Lower leg skin (tissue), 3 donors: ENCODE results near the gene GSE1.

Source experiments
- POLR2A ChIP-seq, 2 donors: fragments of 450-650 bp; IDR thresholded peaks; one replicate each; pipeline ENCODE4 v1.6.1; 2016 to 2017; ENCODE audit warnings: antibody characterized with exemption in 2 of 2, mild to moderate bottlenecking in 1 of 2, moderate library complexity in 1 of 2
- TF ChIP-seq, protein P1 (sequence below), 3 donors: fragments of 450-650 bp; IDR thresholded peaks; one replicate each; pipeline ENCODE4 v1.5.1; 2016; ENCODE audit warnings: antibody characterized with exemption in 3 of 3, mild to moderate bottlenecking in 3 of 3, moderate library complexity in 2 of 3

DNA sequence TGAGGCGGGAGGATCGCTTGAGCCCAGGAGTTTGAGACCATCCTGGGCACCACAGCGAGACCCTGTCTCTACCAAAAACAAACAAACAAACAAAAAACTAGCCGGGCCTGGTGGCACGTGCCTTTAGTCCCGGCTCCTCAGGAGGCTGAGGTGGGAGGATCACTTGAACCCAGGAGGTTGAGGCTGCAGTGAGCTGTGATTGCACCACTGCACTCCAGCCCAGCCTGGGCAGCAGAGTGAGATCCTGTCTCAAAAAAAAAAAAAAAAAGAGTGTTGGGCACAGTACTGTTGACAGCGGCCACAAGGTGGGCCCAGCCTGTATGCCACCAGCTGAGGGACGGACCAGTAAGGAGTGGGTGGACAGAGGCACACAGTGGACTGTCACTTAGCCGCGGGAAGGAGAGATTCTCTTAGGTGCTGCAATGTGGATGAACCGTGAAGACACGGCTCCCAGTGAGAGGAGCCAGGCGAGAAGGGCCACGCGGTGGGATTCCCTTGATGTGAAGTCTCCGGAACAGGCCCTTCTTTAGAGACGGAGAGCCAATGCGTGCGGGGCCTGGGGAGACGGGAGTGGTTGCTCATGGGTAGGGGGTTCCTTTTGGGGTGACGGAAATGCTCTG is 31.1 kb downstream of the GSE1 start:
- TF ChIP-seq POLR2A (IDR thresholded peaks at IDR 0.05), result no peak
- TF ChIP-seq, protein P1, sequence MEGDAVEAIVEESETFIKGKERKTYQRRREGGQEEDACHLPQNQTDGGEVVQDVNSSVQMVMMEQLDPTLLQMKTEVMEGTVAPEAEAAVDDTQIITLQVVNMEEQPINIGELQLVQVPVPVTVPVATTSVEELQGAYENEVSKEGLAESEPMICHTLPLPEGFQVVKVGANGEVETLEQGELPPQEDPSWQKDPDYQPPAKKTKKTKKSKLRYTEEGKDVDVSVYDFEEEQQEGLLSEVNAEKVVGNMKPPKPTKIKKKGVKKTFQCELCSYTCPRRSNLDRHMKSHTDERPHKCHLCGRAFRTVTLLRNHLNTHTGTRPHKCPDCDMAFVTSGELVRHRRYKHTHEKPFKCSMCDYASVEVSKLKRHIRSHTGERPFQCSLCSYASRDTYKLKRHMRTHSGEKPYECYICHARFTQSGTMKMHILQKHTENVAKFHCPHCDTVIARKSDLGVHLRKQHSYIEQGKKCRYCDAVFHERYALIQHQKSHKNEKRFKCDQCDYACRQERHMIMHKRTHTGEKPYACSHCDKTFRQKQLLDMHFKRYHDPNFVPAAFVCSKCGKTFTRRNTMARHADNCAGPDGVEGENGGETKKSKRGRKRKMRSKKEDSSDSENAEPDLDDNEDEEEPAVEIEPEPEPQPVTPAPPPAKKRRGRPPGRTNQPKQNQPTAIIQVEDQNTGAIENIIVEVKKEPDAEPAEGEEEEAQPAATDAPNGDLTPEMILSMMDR (IDR thresholded peaks at IDR 0.05), result no peak
